Lower leg skin (tissue), 4 donors: ENCODE results near the gene MEN1. TPM values are rescaled to one million over a fixed set of nuclear protein-coding genes. Genes with fewer than 3 reads are reported as not detected.

Source experiments
- DNase-seq, 2 donors: peaks; one replicate each; pipeline ENCODE4 v3.0.0-alpha.2; 2019; ENCODE audit warnings: low spot score in 2 of 2
- H3K4me3 ChIP-seq: fragments of 200-600 bp; sonication (generic); 2 replicates; pipeline ENCODE4 v1.5.1; 2017; ENCODE audit warnings: mild to moderate bottlenecking, low read depth; ENCODE audit not compliant: poor library complexity, severe bottlenecking
- CTCF ChIP-seq, 3 donors: fragments of 450-650 bp; IDR thresholded peaks; one replicate each; pipeline ENCODE4 v1.5.1; 2016; ENCODE audit warnings: antibody characterized with exemption in 3 of 3, mild to moderate bottlenecking in 3 of 3, moderate library complexity in 2 of 3
- POLR2A ChIP-seq, 2 donors: fragments of 450-650 bp; IDR thresholded peaks; one replicate each; pipeline ENCODE4 v1.6.1; 2016 to 2017; ENCODE audit warnings: antibody characterized with exemption in 2 of 2, mild to moderate bottlenecking in 1 of 2, moderate library complexity in 1 of 2
- whole genome bisulfite sequencing, 2 donors: methylation state at CpG; one replicate each; pipeline ENCODE4 v1.1.5; 2018; 5-methylcytosine and 5-hydroxymethylcytosine counted together
- intact Hi-C: fragments of 100-400 bp; cut with DNase I; formaldehyde crosslinking; loops from one replicate; pipeline ENCODE4 v1.15.0; 2023; ENCODE audit warnings: low total_unique reads
- total RNA-seq, 4 donors: library from RNA; depleted of rRNA; stranded (reverse); fragments of >200 nt; gene quantifications; one replicate each; pipeline ENCODE4 v1.1.0, GENCODE V29; 2016

MEN1 gene
- total RNA-seq, 4 donors from 2014 or later, result 20.5 to 42.7 (median 32.2) TPM

- DNase-seq, result no peak
- whole genome bisulfite sequencing, 2 donors, result 74 to 75% methylated on average over 6 of the region's 6 CpGs
Measured at GRCh38 chr11:64763526-64764039, 46.8 kb downstream of the MEN1 start.

GRCh38 chr11:64762674-64763525 is 47.5 kb downstream of the MEN1 start:
- H3K4me3 ChIP-seq, result no peak overlapping the region
- DNase-seq, result no peak
- TF ChIP-seq CTCF (IDR thresholded peaks at IDR 0.05) (no peak), POLR2A (IDR thresholded peaks at IDR 0.05) (no peak)
- intact Hi-C loops, result no loop called here
- 33 to 42% methylated on average over 13 of the region's 13 CpGs for WGBS, 2 donors

More at GRCh38 chr11:64763526-64764039, 46.8 kb downstream of the MEN1 start:
- intact Hi-C loops, result no loop called here
- no peak overlapping the region for H3K4me3 ChIP-seq
- TF ChIP-seq CTCF (IDR thresholded peaks at IDR 0.05) (no peak), POLR2A (IDR thresholded peaks at IDR 0.05) (no peak)

- H3K4me3 ChIP-seq, result no peak overlapping the region
- intact Hi-C loops, result no loop called here
- TF ChIP-seq CTCF (IDR thresholded peaks at IDR 0.05) (no peak), POLR2A (IDR thresholded peaks at IDR 0.05) (no peak)
- peak in 1 of 2 donors; percentile 84 for DNase-seq
- 37 to 43% methylated on average over 5 of the region's 5 CpGs for WGBS, 2 donors
Measured at GRCh38 chr11:64762277-64762673, 48.1 kb downstream of the MEN1 start.

- TF ChIP-seq POLR2A (IDR thresholded peaks at IDR 0.05) (no peak), CTCF (IDR thresholded peaks at IDR 0.05) (no peak)
- no peak for DNase-seq
- WGBS, 2 donors, result 70 to 71% methylated on average over 7 of the region's 7 CpGs
- H3K4me3 ChIP-seq, result no peak overlapping the region
- intact Hi-C loops, result no loop called here
Measured at GRCh38 chr11:64760759-64761420, 49.5 kb downstream of the MEN1 start.

- TF ChIP-seq CTCF (IDR thresholded peaks at IDR 0.05) (no peak), POLR2A (IDR thresholded peaks at IDR 0.05) (no peak)
- intact Hi-C loops, result no loop called here
- H3K4me3 ChIP-seq, result no peak within 1 kb of the TSS
- 49 to 58% methylated on average over 23 to 24 of the region's 24 CpGs for WGBS, 2 donors
- no peak for DNase-seq
Measured at GRCh38 chr11:64759722-64760719, 50.3 kb downstream of the MEN1 start, which contains the start of gene PYGM. TSS of gene PYGM (minus strand) at chr11:64759974. CDS start at chr11:64759898, 76 bp downstream.
